ENCODE results near the gene SRRM3.
A peak's percentile ranks its signal among the peaks of the same experiment; 100 is the strongest.
"Not testable (repeated sequence)": the region's sequence is repeated elsewhere in the genome, so short reads cannot be mapped to it uniquely, and the experiment has no call there.

Gene SRRM3

DNA sequence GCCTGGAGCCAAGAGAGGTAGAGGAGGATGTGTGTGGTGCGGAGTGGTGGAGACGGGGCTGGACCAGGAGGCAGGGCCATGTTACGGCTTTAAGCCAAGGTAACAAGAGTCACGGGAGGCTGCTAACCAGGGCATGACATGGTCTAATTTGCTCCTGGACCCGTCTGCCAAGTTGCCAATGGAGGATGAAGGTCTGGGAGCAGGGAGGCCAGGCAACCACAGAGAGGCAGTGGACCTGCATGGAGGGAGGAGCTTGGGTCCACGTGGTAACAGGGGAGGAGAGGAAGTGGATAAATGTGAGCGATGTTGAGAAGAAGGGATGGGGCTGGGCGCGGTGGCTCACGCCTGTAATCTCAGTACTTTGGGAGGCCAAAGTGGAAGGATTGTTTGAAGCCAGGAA lies 31.0 kb downstream of the SRRM3 start:
- no peak for DNase-seq

GRCh38 chr7:76233538-76234281 lies 32.0 kb downstream of the SRRM3 start:
- no peak for DNase-seq

DNA sequence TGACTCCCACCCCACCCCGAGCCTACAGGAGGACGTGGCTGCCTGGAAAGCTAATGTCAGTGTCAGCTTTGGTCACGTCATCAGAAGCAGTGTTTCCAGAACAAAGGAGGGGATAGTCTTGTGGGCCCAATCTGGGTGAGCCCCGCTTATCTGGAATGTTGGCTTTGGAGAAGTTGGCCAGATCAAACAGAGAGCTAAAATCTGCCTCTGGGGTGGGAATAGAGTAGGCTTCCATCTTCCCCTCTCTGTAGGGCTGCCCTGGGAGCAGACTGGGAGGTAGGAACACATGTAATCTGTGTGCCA lies 32.5 kb downstream of the SRRM3 start:
- no peak for DNase-seq

- peak; percentile 78 for DNase-seq
Observed at GRCh38 chr7:76234931-76235441, 33.3 kb downstream of the SRRM3 start.

DNA sequence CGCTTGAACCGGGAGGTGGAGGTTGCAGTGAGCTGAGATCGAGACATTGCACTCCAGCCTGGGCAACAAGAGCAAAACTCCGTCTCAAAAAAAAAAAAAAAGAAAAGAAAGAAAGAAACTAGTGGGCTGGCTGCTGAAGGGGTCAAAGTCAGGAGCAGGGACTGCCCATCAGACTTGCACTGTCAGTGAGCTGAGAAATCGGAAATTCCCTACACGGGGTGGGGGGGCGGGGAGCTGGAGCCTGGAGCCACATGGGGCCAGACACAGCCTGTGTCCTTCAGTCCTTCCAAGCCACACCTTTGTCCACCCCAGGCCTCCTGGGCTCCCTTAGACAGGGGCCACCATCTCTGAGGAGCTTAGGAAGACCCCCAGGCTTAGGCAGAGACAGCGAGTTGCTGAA lies 34.5 kb downstream of the SRRM3 start:
- peak; percentile 25 for DNase-seq

DNA sequence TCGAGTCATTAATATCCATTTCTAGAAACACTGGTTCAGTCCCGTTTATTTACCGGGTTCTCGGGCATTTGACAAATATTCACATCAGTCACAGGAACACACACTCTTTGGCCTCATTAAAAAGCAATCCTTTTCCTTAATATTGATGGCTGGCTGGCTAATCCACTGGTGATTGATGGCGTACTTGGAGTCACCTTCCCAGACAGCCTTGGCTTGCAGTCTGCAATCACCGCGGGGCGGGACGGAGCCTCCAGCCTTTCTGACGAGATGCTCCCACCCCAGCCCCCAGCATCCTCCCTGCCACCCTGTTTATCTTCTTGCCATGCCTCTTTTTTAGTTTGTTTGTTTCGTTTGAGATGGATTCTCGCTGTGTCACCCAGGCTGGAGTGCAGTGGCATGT lies 36.6 kb downstream of the SRRM3 start:
- DNase-seq, result no peak

DNA sequence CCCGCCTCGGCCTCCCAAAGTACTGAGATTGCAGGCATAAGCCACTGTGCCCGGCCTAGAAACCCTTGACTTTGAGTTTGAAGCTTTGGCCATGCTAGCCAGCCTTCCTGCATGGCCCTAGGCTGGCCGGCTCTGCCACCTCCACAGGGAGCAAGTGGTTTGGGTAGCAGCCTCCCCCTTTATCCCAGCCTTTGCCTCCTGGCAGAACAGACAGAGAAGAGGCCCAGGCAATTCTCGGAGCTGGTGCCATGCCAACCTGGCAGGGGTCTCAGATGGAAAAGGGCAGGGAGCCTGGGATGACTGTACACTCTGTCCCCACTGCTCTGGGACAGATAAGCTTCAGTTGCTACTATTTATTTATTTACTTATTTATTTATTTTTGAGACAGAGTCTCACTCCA lies 39.4 kb downstream of the SRRM3 start:
- no peak for DNase-seq

- DNase-seq, result not testable (repeated sequence)
Observed at GRCh38 chr7:76242517-76243063, 40.9 kb downstream of the SRRM3 start.

DNA sequence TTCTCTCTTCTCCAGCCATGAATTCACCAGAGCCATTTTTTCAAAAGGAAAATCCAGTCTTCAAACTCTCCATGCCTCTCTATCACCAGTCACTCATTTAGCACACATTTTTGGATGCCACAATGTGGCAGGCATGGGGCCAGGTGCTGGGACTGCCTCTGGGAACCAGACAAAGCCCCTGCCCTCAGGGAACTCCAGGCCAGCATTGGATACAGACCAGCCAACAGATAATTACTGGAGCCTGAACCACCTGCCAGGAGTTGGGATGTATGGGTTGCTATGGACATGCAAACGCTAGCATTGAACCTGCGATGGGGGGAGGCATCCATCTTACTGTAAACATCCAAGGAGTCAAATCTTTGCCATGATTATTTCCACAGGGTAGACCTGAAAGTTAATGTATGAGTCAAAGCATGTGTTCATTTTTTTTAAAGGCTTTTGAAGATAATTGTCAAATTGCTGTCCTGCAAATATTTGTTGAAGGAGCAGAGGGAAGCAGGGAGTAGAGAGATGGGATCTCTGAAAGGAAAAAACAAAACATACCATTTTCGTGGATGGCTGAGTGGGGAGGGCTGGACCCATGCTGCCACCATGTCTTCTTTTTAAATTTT lies 43.2 kb downstream of the SRRM3 start:
- no peak for DNase-seq

DNA sequence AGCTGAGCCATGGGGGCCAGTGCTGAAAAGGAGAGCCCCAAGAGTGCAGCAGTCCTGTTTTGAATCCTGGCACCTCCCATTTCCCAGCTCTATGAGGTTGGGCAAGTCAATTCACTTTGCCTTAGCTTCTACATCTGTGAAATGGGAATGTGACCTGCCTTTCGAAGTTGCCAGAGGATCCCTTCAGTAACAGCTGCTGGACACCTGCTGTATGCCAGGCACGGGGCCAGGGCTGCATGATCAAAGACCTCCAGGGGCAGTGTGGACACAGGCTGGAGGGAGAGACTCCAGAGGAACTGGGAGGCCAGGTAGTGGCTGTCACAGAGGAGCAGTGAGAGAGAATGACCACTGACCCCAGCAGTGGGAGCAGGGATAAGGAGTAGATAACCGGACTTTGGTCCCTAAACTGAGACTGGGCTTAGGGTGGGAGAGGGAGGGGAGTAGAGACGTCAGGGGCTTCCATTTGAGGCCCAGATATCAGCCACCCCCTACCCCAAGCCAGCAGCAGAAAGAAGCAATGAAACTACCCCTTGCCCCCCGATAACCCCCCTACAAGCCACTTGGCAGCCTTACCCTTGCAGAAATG lies 45.2 kb downstream of the SRRM3 start:
- no peak for DNase-seq

DNA sequence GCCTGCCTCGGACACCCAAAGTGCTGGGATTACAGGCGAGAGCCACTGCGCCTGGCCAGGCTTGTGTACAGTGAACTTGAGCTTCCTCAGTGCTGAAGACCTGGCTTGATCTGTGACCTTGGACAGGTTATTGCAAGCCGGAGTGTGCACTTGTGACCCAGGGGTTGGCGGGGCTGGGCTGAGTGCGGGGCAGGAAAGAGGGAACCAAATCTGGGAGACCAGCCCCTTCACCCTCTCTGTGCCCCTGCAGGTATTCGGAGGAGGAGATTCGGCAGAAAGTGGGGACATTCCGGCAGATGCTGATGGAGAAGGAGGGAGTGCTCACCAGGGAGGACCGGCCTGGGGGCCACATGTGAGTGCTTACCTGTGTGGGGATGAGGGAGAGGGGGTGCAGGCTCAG lies 46.2 kb downstream of the SRRM3 start:
- no peak for DNase-seq

- no peak for DNase-seq
Observed at GRCh38 chr7:76252021-76252420, 50.3 kb downstream of the SRRM3 start.

GRCh38 chr7:76254781-76255180 lies 53.1 kb downstream of the SRRM3 start:
- no peak for DNase-seq

DNA sequence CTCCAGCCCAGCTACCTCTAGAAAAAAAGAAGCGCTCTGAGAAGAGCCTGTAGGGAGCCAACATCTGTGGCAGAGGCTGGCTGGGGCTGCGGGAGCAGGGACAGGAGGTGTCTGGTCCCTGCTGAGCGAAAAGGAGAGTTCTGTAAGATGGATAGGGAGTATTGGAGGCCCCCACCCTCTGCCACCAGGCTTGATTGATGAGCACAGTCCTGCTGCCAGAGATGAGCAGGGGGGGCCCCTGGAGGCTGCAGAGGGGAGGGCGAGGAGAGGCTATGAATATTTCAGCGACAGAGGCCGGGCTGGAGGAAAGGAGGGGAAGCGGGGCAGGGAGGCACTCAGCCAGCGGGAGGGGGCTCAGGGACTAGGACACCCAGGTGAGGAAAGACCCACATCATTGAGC lies 56.3 kb downstream of the SRRM3 start:
- DNase-seq, result no peak

GRCh38 chr7:76259124-76260093 lies 57.7 kb downstream of the SRRM3 start:
- DNase-seq, result no peak

GRCh38 chr7:76260171-76260703 lies 58.5 kb downstream of the SRRM3 start:
- DNase-seq, result peak; percentile 27

GRCh38 chr7:76261329-76261728 lies 59.6 kb downstream of the SRRM3 start:
- DNase-seq, result no peak

DNA sequence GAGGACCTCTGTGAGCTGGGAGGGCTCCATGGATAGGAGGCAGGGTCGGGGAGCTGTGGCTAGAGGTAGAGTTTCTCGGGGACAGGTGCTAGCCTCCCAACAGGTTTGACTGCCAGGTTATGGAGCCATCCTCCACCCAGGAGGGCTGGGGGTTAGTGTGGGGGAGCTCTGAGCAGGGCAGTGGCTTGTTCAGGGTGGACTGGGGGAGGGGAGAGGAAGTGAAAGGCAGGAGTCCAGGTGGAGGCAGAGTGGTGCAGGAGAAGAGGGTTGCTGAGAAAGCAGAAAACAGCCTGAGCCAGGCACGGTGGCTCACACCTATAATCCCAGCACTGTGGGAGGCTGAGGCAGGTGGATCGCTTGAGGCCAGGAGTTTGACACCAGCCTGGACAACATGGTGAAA lies 60.2 kb downstream of the SRRM3 start:
- no peak for DNase-seq

- peak; percentile 75 for DNase-seq
Observed at GRCh38 chr7:76262683-76263402, 61.1 kb downstream of the SRRM3 start.

DNA sequence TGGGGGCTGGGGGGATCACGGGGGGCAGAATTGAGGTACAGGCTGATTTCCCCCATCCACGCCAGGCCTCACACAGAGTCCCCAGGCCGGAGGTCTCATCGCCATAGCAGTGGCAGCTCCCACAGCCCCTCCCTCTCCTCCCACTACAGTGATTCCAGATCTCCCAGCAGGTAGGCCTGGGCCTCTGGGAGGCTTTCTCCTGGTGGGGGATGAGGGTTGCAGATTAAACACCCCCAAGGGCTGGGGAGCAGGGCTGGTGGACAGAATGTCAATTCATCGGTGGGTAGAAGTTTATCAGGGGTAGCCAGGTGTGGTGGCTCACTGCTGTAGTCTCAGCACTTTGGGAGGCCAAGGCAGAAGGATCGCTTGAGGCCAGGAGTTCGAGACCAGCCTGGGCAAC lies 63.6 kb downstream of the SRRM3 start:
- DNase-seq, result no peak

- no peak for DNase-seq
Observed at GRCh38 chr7:76267107-76267893, 65.6 kb downstream of the SRRM3 start.

All from suppressor macrophage treated with lipopolysaccharide for 4 hours (primary cell).